Smooth muscle cell (in vitro differentiated cells): ENCODE data around the gene USP10. TPM values are rescaled to one million over a fixed set of nuclear protein-coding genes. Genes with fewer than 3 reads are reported as not detected.

ENCODE experiments used
- DNase-seq: peaks from one replicate; lab custom pipeline; 2025; ENCODE audit not compliant: unreplicated experiment; lab: John Stamatoyannopoulos, UW
- H2AFZ ChIP-seq: fragments of 200-600 bp; sonication (generic); 2 replicates; pipeline ENCODE4 v1.6.0; 2016; ENCODE audit warnings: antibody characterized with exemption, low read depth, mild to moderate bottlenecking
- H3F3A ChIP-seq: fragments of 200-600 bp; sonication (generic); 2 replicates; pipeline ENCODE4 v1.6.0; 2017; ENCODE audit warnings: antibody characterized with exemption, low read depth
- H3K27ac ChIP-seq: fragments of 200-600 bp; sonication (generic); 2 replicates; pipeline ENCODE4 v1.5.1; 2016; ENCODE audit warnings: low read depth, mild to moderate bottlenecking
- H3K27me3 ChIP-seq: fragments of 200-600 bp; sonication (generic); 2 replicates; pipeline ENCODE4 v1.6.1; 2016; ENCODE audit warnings: low read depth, mild to moderate bottlenecking
- H3K36me3 ChIP-seq: fragments of 200-600 bp; sonication (generic); 2 replicates; pipeline ENCODE4 v1.5.1; 2016; ENCODE audit warnings: low read depth
- H3K4me1 ChIP-seq: fragments of 200-600 bp; sonication (generic); 2 replicates; pipeline ENCODE4 v1.5.1; 2016; ENCODE audit warnings: low read depth
- H3K4me2 ChIP-seq: fragments of 200-600 bp; sonication (generic); 2 replicates; pipeline ENCODE4 v1.6.0; 2016; ENCODE audit warnings: mild to moderate bottlenecking
- H3K4me3 ChIP-seq: fragments of 200-600 bp; sonication (generic); 2 replicates; pipeline ENCODE4 v1.5.1; 2016; ENCODE audit warnings: mild to moderate bottlenecking
- H3K79me2 ChIP-seq: fragments of 200-600 bp; sonication (generic); 2 replicates; pipeline ENCODE4 v1.6.0; 2016; ENCODE audit warnings: low read depth, mild to moderate bottlenecking
- H3K9ac ChIP-seq: fragments of 200-600 bp; sonication (generic); 2 replicates; pipeline ENCODE4 v1.6.0; 2016; ENCODE audit warnings: low read depth
- H3K9me3 ChIP-seq: fragments of 200-600 bp; sonication (generic); replicated peaks from 2 replicates; pipeline ENCODE4 v1.5.1; 2016; ENCODE audit warnings: low read depth
- H4K20me1 ChIP-seq: fragments of 200-600 bp; sonication (generic); 2 replicates; pipeline ENCODE4 v1.6.0; 2016; ENCODE audit warnings: low read depth
- CTCF ChIP-seq: fragments of 200-600 bp; sonication (generic); IDR thresholded peaks from 2 replicates; pipeline ENCODE4 v1.5.1; 2017; ENCODE audit warnings: borderline replicate concordance, mild to moderate bottlenecking, antibody characterized with exemption; ENCODE audit not compliant: insufficient read depth, poor library complexity, severe bottlenecking
- WGBS: methylation state at CpG from one replicate; pipeline ENCODE4 v1.1.7; 2016; ENCODE audit warnings: low lambda C conversion rate; 5-methylcytosine and 5-hydroxymethylcytosine counted together
- polyA plus RNA-seq: library from polyadenylated mRNA; unstranded; fragments of >200 nt; fragmentation: Nextera tagmentation; extraction: Ambion mirVana; gene quantifications from 2 replicates; pipeline ENCODE4 v1.2.1, GENCODE V29; 2016
- total RNA-seq: library from RNA; depleted of rRNA; stranded (reverse); fragments of >200 nt; gene quantifications from 2 replicates; pipeline ENCODE4 v1.2.3, GENCODE V29; 2014

The USP10 gene
- total and polyA plus RNA-seq, 2 experiments from 2014 or later: 52.5 to 56.1 TPM

- TF ChIP-seq CTCF: no peak
- H3K27ac ChIP-seq: peak overlapping the region; percentile 100
- H3K4me2 ChIP-seq: peak overlapping the region; percentile 14
Measured at GRCh38 chr16:84732674-84733352, 33.0 kb downstream of the USP10 start.

GRCh38 chr16:84735849-84736586 lies 36.2 kb downstream of the USP10 start:
- H2AFZ ChIP-seq: no peak overlapping the region
- H3K79me2 ChIP-seq: peaks cover 83% of the 10 kb centered on the region
- H3K4me2 ChIP-seq: no peak overlapping the region
- WGBS: 93% methylated on average over 17 of the region's 17 CpGs
- no peak overlapping the region for H3K9ac ChIP-seq
- no peak for DNase-seq
- H3K27me3 ChIP-seq: no peaks in the 10 kb centered on the region
- H3K4me1 ChIP-seq: peaks cover 27% of the 10 kb centered on the region
- no peak for TF ChIP-seq CTCF
- peak overlapping the region; percentile 34 for H3K27ac ChIP-seq
- H3F3A ChIP-seq: peaks cover 21% of the 10 kb centered on the region
- no peak overlapping the region for H3K4me3 ChIP-seq
- peaks cover 49% of the 10 kb centered on the region for H4K20me1 ChIP-seq
- H3K36me3 ChIP-seq: no peaks in the 10 kb centered on the region
- no peaks in the 10 kb centered on the region for H3K9me3 ChIP-seq

More at GRCh38 chr16:84732674-84733352, 33.0 kb downstream of the USP10 start:
- no peaks in the 10 kb centered on the region for H3K36me3 ChIP-seq
- H3K9ac ChIP-seq: no peak overlapping the region
- H3K27me3 ChIP-seq: no peaks in the 10 kb centered on the region
- peaks cover 37% of the 10 kb centered on the region for H3F3A ChIP-seq
- peaks cover 37% of the 10 kb centered on the region for H3K4me1 ChIP-seq
- DNase-seq: no peak
- H4K20me1 ChIP-seq: peaks cover 22% of the 10 kb centered on the region
- no peak overlapping the region for H2AFZ ChIP-seq
- H3K79me2 ChIP-seq: peaks cover 86% of the 10 kb centered on the region
- no peaks in the 10 kb centered on the region for H3K9me3 ChIP-seq
- no peak overlapping the region for H3K4me3 ChIP-seq
- WGBS: 75% methylated on average over 9 of the region's 9 CpGs

- Histone ChIP-seq H3K27ac (no peak overlapping the region), H3K4me2 (no peak overlapping the region), H3K36me3 (no peaks in the 10 kb centered on the region), H2AFZ (no peak overlapping the region), H3K4me3 (no peak overlapping the region), H3F3A (peaks cover 8% of the 10 kb centered on the region), H3K4me1 (peaks cover 17% of the 10 kb centered on the region), H3K27me3 (no peaks in the 10 kb centered on the region), H3K79me2 (peaks cover 79% of the 10 kb centered on the region), H3K9ac (no peak overlapping the region), H4K20me1 (peaks cover 62% of the 10 kb centered on the region), H3K9me3 (no peaks in the 10 kb centered on the region)
- DNase-seq: no peak
- 94% methylated on average over 12 of the region's 12 CpGs for WGBS
- TF ChIP-seq CTCF: no peak
Measured at GRCh38 chr16:84737192-84738011, 37.6 kb downstream of the USP10 start.
